Panc1 (cell line): Measurements from ENCODE around the gene RNF182. TPM values are rescaled to one million over a fixed set of nuclear protein-coding genes. Genes with fewer than 3 reads are reported as not detected.

Experiments
- ATAC-seq: fragments of 200-7000 bp; cut with Tn5 transposase; 2 replicates; pipeline ENCODE4 v1.9.1; 2020; ENCODE audit warnings: mild to moderate bottlenecking, moderate library complexity
- BruUV-seq: library from RNA; stranded (reverse); fragments of 400-500 nt; replicated peaks from 2 replicates; lab custom pipeline; 2021; lab: Mats Ljungman, UMichigan
- CTCF ChIA-PET: fragments of 300-600 bp; sonication (Branson Sonifier 250); formaldehyde crosslinking; loops from one replicate; lab custom pipeline; 2022; ENCODE audit warnings: antibody characterized with exemption; lab: Charles Lee
- POLR2A ChIA-PET: fragments of 300-600 bp; sonication (Branson Sonifier 250); formaldehyde crosslinking; loops from one replicate; lab custom pipeline; 2022; ENCODE audit warnings: antibody characterized with exemption; lab: Charles Lee
- DNase-seq: peaks from one replicate; pipeline ENCODE4 v3.0.0-alpha.2; 2010; ENCODE audit warnings: low read depth, low spot score
- H3K27ac ChIP-seq: 2 replicates; pipeline ENCODE4 v1.5.1; 2011; ENCODE audit warnings: mild to moderate bottlenecking, low read length, inconsistent platforms
- H3K27me3 ChIP-seq: fragments of 200-500 bp; sonication (Bioruptor generic); 2 replicates; pipeline ENCODE4 v1.6.0; 2014; ENCODE audit warnings: low read length, inconsistent platforms; ENCODE audit not compliant: control insufficient read depth, insufficient read depth
- H3K36me3 ChIP-seq: fragments of 200-500 bp; sonication (Bioruptor generic); 2 replicates; pipeline ENCODE4 v1.5.1; 2014; ENCODE audit warnings: inconsistent platforms, mild to moderate bottlenecking, low read length, moderate library complexity; ENCODE audit not compliant: control insufficient read depth, insufficient read depth
- H3K4me1 ChIP-seq: 2 replicates; pipeline ENCODE4 v1.5.1; 2011; ENCODE audit warnings: inconsistent platforms, mild to moderate bottlenecking, low read length, moderate library complexity; ENCODE audit not compliant: control insufficient read depth, insufficient read depth
- H3K4me3 ChIP-seq, 2 experiments: 2 replicates each; pipeline ENCODE4 v1.5.1; 2011 to 2012; ENCODE audit warnings: low read depth in 2 of 2, low read length in 2 of 2, mild to moderate bottlenecking in 2 of 2, inconsistent platforms in 1 of 2, moderate library complexity in 1 of 2
- H3K9me3 ChIP-seq: fragments of 200-500 bp; sonication (Bioruptor generic); 2 replicates; pipeline ENCODE4 v1.5.1; 2014; ENCODE audit warnings: low read depth, mild to moderate bottlenecking, inconsistent platforms, low read length, moderate library complexity; ENCODE audit not compliant: control insufficient read depth, insufficient read depth
- CTCF ChIP-seq: fragments of 450-650 bp; IDR thresholded peaks from 2 replicates; pipeline ENCODE4 v1.5.1; 2017; ENCODE audit warnings: mild to moderate bottlenecking
- POLR2AphosphoS5 ChIP-seq: IDR thresholded peaks from 2 replicates; pipeline ENCODE4 v1.6.1; 2012; ENCODE audit warnings: mild to moderate bottlenecking, low read depth, low read length, moderate library complexity
- REST ChIP-seq, 2 experiments: IDR thresholded peaks; 2 replicates each; pipeline ENCODE4 v1.6.1; 2011 to 2012; ENCODE audit warnings: low read depth in 2 of 2, control low read depth in 1 of 2, low read length in 1 of 2, mild to moderate bottlenecking in 1 of 2, moderate library complexity in 1 of 2; ENCODE audit not compliant: insufficient read depth in 1 of 2
- SIN3A ChIP-seq: IDR thresholded peaks from 2 replicates; pipeline ENCODE4 v1.6.1; 2012; ENCODE audit warnings: low read depth, mild to moderate bottlenecking, low read length, moderate library complexity, borderline replicate concordance; ENCODE audit not compliant: insufficient read depth
- TCF7L2 ChIP-seq: IDR thresholded peaks from 2 replicates; pipeline ENCODE4 v1.6.1; 2011; ENCODE audit warnings: mild to moderate bottlenecking, low read depth, low read length, inconsistent platforms
- in situ Hi-C: cut with HindIII; loops from 2 replicates; pipeline ENCODE4 v1.10.0; 2016; ENCODE audit warnings: low sequenced_read_pairs, low pct_unique_long_range_greater_than_20kb
- intact Hi-C: fragments of 100-400 bp; cut with micrococcal nuclease; formaldehyde crosslinking; loops from one replicate; pipeline ENCODE4 v1.10.0; 2022; ENCODE audit not compliant: unreplicated experiment
- total RNA-seq: library from RNA; stranded (reverse); gene quantifications from one replicate; pipeline ENCODE4 v1.2.1, GENCODE V29; 2021; ENCODE audit not compliant: unreplicated experiment

Gene RNF182
- total RNA-seq, 1 experiment from 2014 or later, result 22.2 TPM

GRCh38 chr6:13992417-13993055 is 67.8 kb downstream of the RNF182 start:
- peaks cover 2% of the 10 kb centered on the region; the same call in 1 of the 2 replicates for H3K9me3 ChIP-seq
- H3K27me3 ChIP-seq, result no peaks in the 10 kb centered on the region
- DNase-seq (no peak), ATAC-seq (peak; percentile 68; the same call in 1 of the 2 replicates)
- POLR2A ChIA-PET, result no interaction called here
- CTCF ChIA-PET, result interaction anchor here (0.5 kb wide), 1 partner anchor 10 kb away, joined by 6 read pairs; no protein-coding TSS in a partner anchor
- H3K27ac ChIP-seq, result no peak overlapping the region
- BruUV-seq, result no TSS peak
- no peaks in the 10 kb centered on the region for H3K36me3 ChIP-seq
- in situ Hi-C loops (no loop called here), intact Hi-C loops (no loop called here)
- TF ChIP-seq TCF7L2 (no peak), SIN3A (no peak), REST (IDR thresholded peaks at IDR 0.05; ENCODE audit: insufficient read depth in 1 of 2, low read depth in 2 of 2, low read length in 1 of 2) (no peak), CTCF (no peak), POLR2AphosphoS5 (no peak)
- no peak overlapping the region for H3K4me3 ChIP-seq
- H3K4me1 ChIP-seq, result no peaks in the 10 kb centered on the region

GRCh38 chr6:13993416-13993815 is 68.7 kb downstream of the RNF182 start:
- intact Hi-C loops (no loop called here), in situ Hi-C loops (no loop called here)
- Histone ChIP-seq H3K9me3 (peaks cover 2% of the 10 kb centered on the region; the same call in 1 of the 2 replicates), H3K4me3 (no peak overlapping the region), H3K27me3 (no peaks in the 10 kb centered on the region), H3K36me3 (no peaks in the 10 kb centered on the region), H3K4me1 (no peaks in the 10 kb centered on the region), H3K27ac (no peak overlapping the region)
- no peak for TF ChIP-seq SIN3A
- TF ChIP-seq TCF7L2, result no peak
- TF ChIP-seq CTCF, result no peak
- TF ChIP-seq REST (IDR thresholded peaks at IDR 0.05; ENCODE audit: insufficient read depth in 1 of 2, low read depth in 2 of 2, low read length in 1 of 2), result no peak
- TF ChIP-seq POLR2AphosphoS5, result no peak
- DNase-seq, result no peak
- no peak for ATAC-seq
- POLR2A ChIA-PET, result no interaction called here
- BruUV-seq, result no TSS peak
- CTCF ChIA-PET, result no interaction called here
